ENCODE results near the gene TGFBR3L. TPM values are rescaled to one million over a fixed set of nuclear protein-coding genes. Genes with fewer than 3 reads are reported as not detected.

Gene TGFBR3L
- total RNA-seq, 1 experiment from 2014 or later, result not detected

- no peak for DNase-seq (ENCODE audit: low read depth)
- in situ Hi-C loops (cut with HindIII; ENCODE audit: low pct_unique_long_range_greater_than_20kb, low sequenced_read_pairs), result no loop called here
These were observed 51.5 kb downstream of the TGFBR3L start for GRCh38 chr19:7965921-7966665.

GRCh38 chr19:7968008-7968795 is 53.6 kb downstream of the TGFBR3L start:
- no peak for DNase-seq (ENCODE audit: low read depth)
- in situ Hi-C loops (cut with HindIII; ENCODE audit: low pct_unique_long_range_greater_than_20kb, low sequenced_read_pairs), result no loop called here

Other genes with a start within 250 kb of the TGFBR3L start
- not detected in 2 replicates for gene RETN, start 245.8 kb upstream of the TGFBR3L start, total RNA-seq (2014; rRNA removed; shearing (Covaris generic); ENCODE audit: low replicate concordance)
- gene MCEMP1, start 237.7 kb upstream of the TGFBR3L start, total RNA-seq (2014; rRNA removed; shearing (Covaris generic); ENCODE audit: low replicate concordance), result not detected in 2 replicates
- 83.3 and 104 TPM in 2 replicates for gene TRAPPC5, start 234.0 kb upstream of the TGFBR3L start, total RNA-seq (2014; rRNA removed; shearing (Covaris generic); ENCODE audit: low replicate concordance)
- not detected in 2 replicates for gene FCER2, start 212.7 kb upstream of the TGFBR3L start, total RNA-seq (2014; rRNA removed; shearing (Covaris generic); ENCODE audit: low replicate concordance)
- gene CLEC4G, start 182.7 kb upstream of the TGFBR3L start, total RNA-seq (2014; rRNA removed; shearing (Covaris generic); ENCODE audit: low replicate concordance), result not detected in 2 replicates
- not detected in 2 replicates for gene CD209, start 167.3 kb upstream of the TGFBR3L start, total RNA-seq (2014; rRNA removed; shearing (Covaris generic); ENCODE audit: low replicate concordance)
- gene CLEC4M, start 151.6 kb upstream of the TGFBR3L start, total RNA-seq (2014; rRNA removed; shearing (Covaris generic); ENCODE audit: low replicate concordance), result not detected in 2 replicates
- 2.9 and 10.7 TPM in 2 replicates for gene EVI5L, start 84.6 kb upstream of the TGFBR3L start, total RNA-seq (2014; rRNA removed; shearing (Covaris generic); ENCODE audit: low replicate concordance)
- gene PRR36, start 40.4 kb upstream of the TGFBR3L start, total RNA-seq (2014; rRNA removed; shearing (Covaris generic); ENCODE audit: low replicate concordance), result 0.03 TPM in 1 of 2 replicates, not detected in the other
- 14.7 and 15.9 TPM in 2 replicates for gene LRRC8E, start 26.3 kb upstream of the TGFBR3L start, total RNA-seq (2014; rRNA removed; shearing (Covaris generic); ENCODE audit: low replicate concordance)
- gene MAP2K7, start 11.0 kb upstream of the TGFBR3L start, total RNA-seq (2014; rRNA removed; shearing (Covaris generic); ENCODE audit: low replicate concordance), result 5.0 and 8.6 TPM in 2 replicates
- gene SNAPC2, start 5.5 kb downstream of the TGFBR3L start, total RNA-seq (2014; rRNA removed; shearing (Covaris generic); ENCODE audit: low replicate concordance), result 18.8 and 19.2 TPM in 2 replicates
- 2.0 and 11.1 TPM in 2 replicates for gene CTXN1, start 11.3 kb downstream of the TGFBR3L start, total RNA-seq (2014; rRNA removed; shearing (Covaris generic); ENCODE audit: low replicate concordance)
- 19.4 and 58.8 TPM in 2 replicates for gene TIMM44, start 28.8 kb downstream of the TGFBR3L start, total RNA-seq (2014; rRNA removed; shearing (Covaris generic); ENCODE audit: low replicate concordance)
- 40.3 and 47.1 TPM in 2 replicates for gene ELAVL1, start 90.8 kb downstream of the TGFBR3L start, total RNA-seq (2014; rRNA removed; shearing (Covaris generic); ENCODE audit: low replicate concordance)
- gene CCL25, start 137.9 kb downstream of the TGFBR3L start, total RNA-seq (2014; rRNA removed; shearing (Covaris generic); ENCODE audit: low replicate concordance), result not detected in 2 replicates
- gene FBN3, start 234.8 kb downstream of the TGFBR3L start, total RNA-seq (2014; rRNA removed; shearing (Covaris generic); ENCODE audit: low replicate concordance), result not detected in 2 replicates